Gastrocnemius medialis (tissue), 4 donors: ENCODE data around the gene CD101.

Experiments
- CTCF ChIP-seq, 5 experiments: fragments of 450-650 bp in 3 of 5; fragments of 200-600 bp in 2 of 5; sonication (generic) in 2 of 5; IDR thresholded peaks in 4 of 5; conservative IDR thresholded peaks in 1 of 5; 1 replicate in 4 of 5; 2 replicates in 1 of 5; pipeline ENCODE4 v1.5.1; 2016 to 2019; ENCODE audit warnings: antibody characterized with exemption in 5 of 5, mild to moderate bottlenecking in 3 of 5, moderate library complexity in 3 of 5
- POLR2A ChIP-seq, 2 donors: fragments of 450-650 bp; IDR thresholded peaks; one replicate each; pipeline ENCODE4 v1.6.1; 2017; ENCODE audit warnings: antibody characterized with exemption in 2 of 2, mild to moderate bottlenecking in 2 of 2, moderate library complexity in 2 of 2

GRCh38 chr1:117025568-117025967 is 24.0 kb downstream of the CD101 start:
- TF ChIP-seq CTCF (IDR thresholded peaks at IDR 0.05 in 4 of 5, conservative IDR thresholded peaks at IDR 0.05 in 1 of 5) (no peak), POLR2A (IDR thresholded peaks at IDR 0.05) (no peak)
